Neural cell (in vitro differentiated cells): ENCODE measurements around the gene ADISSP. TPM values are rescaled to one million over a fixed set of nuclear protein-coding genes. Genes with fewer than 3 reads are reported as not detected.

Source experiments
- H2AFZ ChIP-seq: fragments of 200-600, 300-800 bp; sonication (generic), shearing (Covaris generic); 2 replicates; pipeline ENCODE4 v1.6.0; 2014; ENCODE audit warnings: low read depth, mild to moderate bottlenecking, antibody characterized with exemption, low read length, moderate library complexity
- H3F3A ChIP-seq: fragments of 200-600 bp; shearing (Covaris generic); 2 replicates; pipeline ENCODE4 v1.6.1; 2016; ENCODE audit warnings: mild to moderate bottlenecking, moderate library complexity, mixed read lengths, antibody characterized with exemption, low read length; ENCODE audit not compliant: insufficient read depth, poor library complexity, severe bottlenecking
- H3K27ac ChIP-seq: fragments of 200-600, 300-800 bp; sonication (generic), shearing (Covaris generic); 2 replicates; pipeline ENCODE4 v1.5.1; 2014; ENCODE audit warnings: mild to moderate bottlenecking, low read length, moderate library complexity
- H3K27me3 ChIP-seq: fragments of 300-800, 200-600 bp; sonication (generic), shearing (Covaris generic); 2 replicates; pipeline ENCODE4 v1.6.0; 2014; ENCODE audit warnings: mild to moderate bottlenecking, low read depth, low read length, moderate library complexity; ENCODE audit not compliant: insufficient read depth
- H3K36me3 ChIP-seq: fragments of 300-800, 200-600 bp; sonication (generic), shearing (Covaris generic); 2 replicates; pipeline ENCODE4 v1.5.1; 2014; ENCODE audit warnings: mild to moderate bottlenecking, antibody characterized with exemption, low read length, moderate library complexity; ENCODE audit not compliant: insufficient read depth
- H3K4me2 ChIP-seq: fragments of 300-800, 200-600 bp; sonication (generic), shearing (Covaris generic); 2 replicates; pipeline ENCODE4 v1.6.0; 2014; ENCODE audit warnings: mild to moderate bottlenecking, low read length
- H3K4me3 ChIP-seq: fragments of 300-800, 200-600 bp; sonication (generic), shearing (Covaris generic); 2 replicates; pipeline ENCODE4 v1.5.1; 2014; ENCODE audit warnings: mild to moderate bottlenecking, low read length, moderate library complexity
- H3K79me2 ChIP-seq: fragments of 200-600 bp; shearing (Covaris generic); replicated peaks from 2 replicates; pipeline ENCODE4 v1.6.0; 2014; ENCODE audit warnings: mild to moderate bottlenecking, low read length, moderate library complexity; ENCODE audit not compliant: insufficient read depth
- H3K9ac ChIP-seq: fragments of 300-800, 200-600 bp; sonication (generic), shearing (Covaris generic); 2 replicates; pipeline ENCODE4 v1.6.1; 2016; ENCODE audit warnings: mild to moderate bottlenecking, low read length, mixed read lengths
- H3K9me2 ChIP-seq: fragments of 200-600 bp; shearing (Covaris generic); 2 replicates; pipeline ENCODE4 v1.6.1; 2016; ENCODE audit warnings: mild to moderate bottlenecking, low read length, mixed read lengths; ENCODE audit not compliant: insufficient read depth
- H3K9me3 ChIP-seq: fragments of 200-600, 300-800 bp; sonication (generic), shearing (Covaris generic); 2 replicates; pipeline ENCODE4 v1.6.1; 2016; ENCODE audit warnings: mild to moderate bottlenecking, mixed run types, low read length, moderate library complexity, mixed read lengths
- H4K20me1 ChIP-seq: fragments of 200-600 bp; shearing (Covaris generic); 2 replicates; pipeline ENCODE4 v1.6.1; 2016; ENCODE audit warnings: mild to moderate bottlenecking, mixed run types; ENCODE audit not compliant: insufficient read depth
- CTCF ChIP-seq: fragments of 450-650 bp; IDR thresholded peaks from 2 replicates; pipeline ENCODE4 v1.5.1; 2014; ENCODE audit warnings: antibody characterized with exemption, mild to moderate bottlenecking, moderate library complexity; ENCODE audit not compliant: poor library complexity, severe bottlenecking
- EP300 ChIP-seq: fragments of 450-650 bp; conservative IDR thresholded peaks from 2 replicates; pipeline ENCODE4 v1.6.1; 2014; ENCODE audit warnings: antibody characterized with exemption, mild to moderate bottlenecking, moderate library complexity; ENCODE audit not compliant: poor library complexity, severe bottlenecking
- EZH2 ChIP-seq: fragments of 200-600, 300-800 bp; shearing (Covaris generic), sonication (generic); IDR thresholded peaks from 2 replicates; pipeline ENCODE4 v1.6.1; 2014; ENCODE audit warnings: antibody characterized with exemption, low read length, borderline replicate concordance, mild to moderate bottlenecking; ENCODE audit not compliant: insufficient read depth, poor library complexity, severe bottlenecking
- MXI1 ChIP-seq: fragments of 450-650 bp; conservative IDR thresholded peaks from 2 replicates; pipeline ENCODE4 v1.6.1; 2014; ENCODE audit warnings: antibody characterized with exemption, mild to moderate bottlenecking; ENCODE audit not compliant: poor library complexity, severe bottlenecking
- POLR2AphosphoS5 ChIP-seq: IDR thresholded peaks from 2 replicates; pipeline ENCODE4 v1.6.1; 2012
- RAD21 ChIP-seq: fragments of 450-650 bp; conservative IDR thresholded peaks from 2 replicates; pipeline ENCODE4 v1.6.1; 2014; ENCODE audit warnings: antibody characterized with exemption, mild to moderate bottlenecking, moderate library complexity
- SMC3 ChIP-seq: fragments of 450-650 bp; conservative IDR thresholded peaks from 2 replicates; pipeline ENCODE4 v1.6.1; 2014; ENCODE audit warnings: antibody characterized with exemption, mild to moderate bottlenecking, moderate library complexity; ENCODE audit not compliant: poor library complexity
- TAF1 ChIP-seq: IDR thresholded peaks from 2 replicates; pipeline ENCODE4 v1.6.1; 2012; ENCODE audit warnings: low read depth
- polyA plus RNA-seq: library from polyadenylated mRNA; depleted of rRNA; stranded (reverse); fragments of >200 nt; gene quantifications from 2 replicates; pipeline ENCODE4 v1.2.3, GENCODE V29; 2014
- TF ChIP-seq, protein P1 (sequence below): IDR thresholded peaks from 2 replicates; pipeline ENCODE4 v1.6.1; 2012; ENCODE audit warnings: borderline replicate concordance

ADISSP gene
- polyA plus RNA-seq, 1 donor from 2014 or later: 39.8 TPM

GRCh38 chr20:3740615-3741301, 26.8 kb downstream of the ADISSP start:
- no peaks in the 10 kb centered on the region for H3K9me3 ChIP-seq
- no peak for TF ChIP-seq EP300
- TF ChIP-seq POLR2AphosphoS5: no peak
- TF ChIP-seq TAF1: no peak
- no peak for TF ChIP-seq EZH2
- TF ChIP-seq, protein P1, sequence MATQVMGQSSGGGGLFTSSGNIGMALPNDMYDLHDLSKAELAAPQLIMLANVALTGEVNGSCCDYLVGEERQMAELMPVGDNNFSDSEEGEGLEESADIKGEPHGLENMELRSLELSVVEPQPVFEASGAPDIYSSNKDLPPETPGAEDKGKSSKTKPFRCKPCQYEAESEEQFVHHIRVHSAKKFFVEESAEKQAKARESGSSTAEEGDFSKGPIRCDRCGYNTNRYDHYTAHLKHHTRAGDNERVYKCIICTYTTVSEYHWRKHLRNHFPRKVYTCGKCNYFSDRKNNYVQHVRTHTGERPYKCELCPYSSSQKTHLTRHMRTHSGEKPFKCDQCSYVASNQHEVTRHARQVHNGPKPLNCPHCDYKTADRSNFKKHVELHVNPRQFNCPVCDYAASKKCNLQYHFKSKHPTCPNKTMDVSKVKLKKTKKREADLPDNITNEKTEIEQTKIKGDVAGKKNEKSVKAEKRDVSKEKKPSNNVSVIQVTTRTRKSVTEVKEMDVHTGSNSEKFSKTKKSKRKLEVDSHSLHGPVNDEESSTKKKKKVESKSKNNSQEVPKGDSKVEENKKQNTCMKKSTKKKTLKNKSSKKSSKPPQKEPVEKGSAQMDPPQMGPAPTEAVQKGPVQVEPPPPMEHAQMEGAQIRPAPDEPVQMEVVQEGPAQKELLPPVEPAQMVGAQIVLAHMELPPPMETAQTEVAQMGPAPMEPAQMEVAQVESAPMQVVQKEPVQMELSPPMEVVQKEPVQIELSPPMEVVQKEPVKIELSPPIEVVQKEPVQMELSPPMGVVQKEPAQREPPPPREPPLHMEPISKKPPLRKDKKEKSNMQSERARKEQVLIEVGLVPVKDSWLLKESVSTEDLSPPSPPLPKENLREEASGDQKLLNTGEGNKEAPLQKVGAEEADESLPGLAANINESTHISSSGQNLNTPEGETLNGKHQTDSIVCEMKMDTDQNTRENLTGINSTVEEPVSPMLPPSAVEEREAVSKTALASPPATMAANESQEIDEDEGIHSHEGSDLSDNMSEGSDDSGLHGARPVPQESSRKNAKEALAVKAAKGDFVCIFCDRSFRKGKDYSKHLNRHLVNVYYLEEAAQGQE: no peak
- TF ChIP-seq CTCF: no peak
- no peak for TF ChIP-seq MXI1
- no peak for TF ChIP-seq SMC3
- no peak for TF ChIP-seq RAD21
- no peaks in the 10 kb centered on the region for H3K36me3 ChIP-seq
- H3K79me2 ChIP-seq: no peaks in the 10 kb centered on the region
- no peak overlapping the region for H3K27ac ChIP-seq
- H3K9me2 ChIP-seq: no peaks in the 10 kb centered on the region
- no peaks in the 10 kb centered on the region for H4K20me1 ChIP-seq
- H3F3A ChIP-seq: no peaks in the 10 kb centered on the region
- H2AFZ ChIP-seq: no peak overlapping the region
- H3K9ac ChIP-seq: no peak overlapping the region
- no peak overlapping the region for H3K4me2 ChIP-seq
- peaks cover 20% of the 10 kb centered on the region for H3K27me3 ChIP-seq
- H3K4me3 ChIP-seq: no peak overlapping the region

GRCh38 chr20:3739926-3740451, 27.6 kb downstream of the ADISSP start:
- H3K4me3 ChIP-seq: no peak overlapping the region
- no peaks in the 10 kb centered on the region for H3K79me2 ChIP-seq
- no peak for TF ChIP-seq POLR2AphosphoS5
- no peak for TF ChIP-seq SMC3
- TF ChIP-seq, protein P1: no peak
- TF ChIP-seq RAD21: no peak
- no peak for TF ChIP-seq TAF1
- no peak for TF ChIP-seq CTCF
- no peaks in the 10 kb centered on the region for H3K36me3 ChIP-seq
- no peak overlapping the region for H3K4me2 ChIP-seq
- H3K9me2 ChIP-seq: no peaks in the 10 kb centered on the region
- H3F3A ChIP-seq: no peaks in the 10 kb centered on the region
- no peak overlapping the region for H3K9ac ChIP-seq
- H3K27ac ChIP-seq: no peak overlapping the region
- peaks cover 12% of the 10 kb centered on the region for H3K27me3 ChIP-seq
- H3K9me3 ChIP-seq: no peaks in the 10 kb centered on the region
- no peak overlapping the region for H2AFZ ChIP-seq
- H4K20me1 ChIP-seq: no peaks in the 10 kb centered on the region
